Endothelial cell of umbilical vein (primary cell): ENCODE results near the gene ADGRE3.
"Not testable (repeated sequence)": the region's sequence is repeated elsewhere in the genome, so short reads cannot be mapped to it uniquely, and the experiment has no call there.

Experiments used
- CTCF ChIP-seq, 2 donors: IDR thresholded peaks; 1 replicate in 1 of 2; 2 replicates in 1 of 2; pipeline ENCODE4 v1.5.1; 2011; ENCODE audit warnings: low read length in 2 of 2, mild to moderate bottlenecking in 2 of 2, moderate library complexity in 2 of 2, control low read depth in 1 of 2, inconsistent platforms in 1 of 2, low read depth in 1 of 2; ENCODE audit not compliant: insufficient read depth in 1 of 2; ENCODE audit errors: extremely low read depth in 1 of 2
- EZH2 ChIP-seq: IDR thresholded peaks from 2 replicates; pipeline ENCODE4 v1.6.1; 2012; ENCODE audit warnings: borderline replicate concordance, low read depth, mild to moderate bottlenecking, moderate library complexity, low read length, inconsistent platforms; ENCODE audit not compliant: severe bottlenecking
- FOS ChIP-seq: IDR thresholded peaks from 2 replicates; pipeline ENCODE4 v1.6.1; 2011; ENCODE audit warnings: mild to moderate bottlenecking, low read length, moderate library complexity, borderline replicate concordance; ENCODE audit not compliant: insufficient read depth
- GATA2 ChIP-seq: IDR thresholded peaks from 2 replicates; pipeline ENCODE4 v1.7.0; 2011; ENCODE audit warnings: low read depth, mild to moderate bottlenecking, moderate library complexity, mixed read lengths, low read length; ENCODE audit not compliant: insufficient read length, insufficient read depth
- JUN ChIP-seq: IDR thresholded peaks from 2 replicates; pipeline ENCODE4 v1.6.1; 2011; ENCODE audit warnings: borderline replicate concordance, low read depth; ENCODE audit not compliant: insufficient read length, insufficient read depth
- MYC ChIP-seq: IDR thresholded peaks from one replicate; pipeline ENCODE4 v1.6.1; 2011; ENCODE audit warnings: mild to moderate bottlenecking, low read depth, low read length
- POLR2A ChIP-seq: IDR thresholded peaks from 2 replicates; pipeline ENCODE4 v1.6.1; 2012; ENCODE audit warnings: low read depth, mild to moderate bottlenecking, control low read depth, low read length
- POLR2AphosphoS5 ChIP-seq: IDR thresholded peaks from 2 replicates; pipeline ENCODE4 v1.6.1; 2012; ENCODE audit warnings: low read depth, mild to moderate bottlenecking, control low read depth, low read length, moderate library complexity; ENCODE audit not compliant: insufficient read depth
- TF ChIP-seq, protein P1 (sequence below): IDR thresholded peaks from 2 replicates; pipeline ENCODE4 v1.6.1; 2011; ENCODE audit not compliant: insufficient read depth, insufficient read length

GRCh38 chr19:14624491-14624890 lies 50.2 kb downstream of the ADGRE3 start:
- TF ChIP-seq CTCF (IDR thresholded peaks at IDR 0.05; ENCODE audit: extremely low read depth in 1 of 2, insufficient read depth in 1 of 2, low read depth in 1 of 2, low read length in 2 of 2); POLR2AphosphoS5; EZH2; POLR2A; MYC; FOS; JUN; GATA2: not testable (repeated sequence)
- TF ChIP-seq, protein P1, sequence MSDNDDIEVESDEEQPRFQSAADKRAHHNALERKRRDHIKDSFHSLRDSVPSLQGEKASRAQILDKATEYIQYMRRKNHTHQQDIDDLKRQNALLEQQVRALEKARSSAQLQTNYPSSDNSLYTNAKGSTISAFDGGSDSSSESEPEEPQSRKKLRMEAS: not testable (repeated sequence)
